DOHH2 (cell line): ENCODE measurements around the gene CCR2.

Experiments used
- CTCF ChIP-seq: fragments of 200-600 bp; sonication (generic); IDR thresholded peaks from one replicate; pipeline ENCODE4 v1.5.1; 2014; ENCODE audit warnings: antibody characterized with exemption, mild to moderate bottlenecking, low read depth, low read length; ENCODE audit not compliant: poor library complexity, severe bottlenecking
- EZH2phosphoT487 ChIP-seq: fragments of 200-600 bp; sonication (generic); IDR thresholded peaks from 2 replicates; pipeline ENCODE4 v1.6.1; 2017; ENCODE audit warnings: borderline replicate concordance, mild to moderate bottlenecking, antibody characterized with exemption, low read length, moderate library complexity, mixed read lengths

- TF ChIP-seq CTCF: no peak
- no peak for TF ChIP-seq EZH2phosphoT487
These were observed 46.3 kb downstream of the CCR2 start for GRCh38 chr3:46400000-46400734.
